HG03460 (cell line): ENCODE results near the gene MATCAP1.
A peak's percentile ranks its signal among the peaks of the same experiment; 100 is the strongest.

Experiments
- ATAC-seq: cut with Tn5 transposase; IDR thresholded peaks from one replicate; pipeline ENCODE4 v1.9.1; 2021; ENCODE audit not compliant: unreplicated experiment

The MATCAP1 gene

DNA sequence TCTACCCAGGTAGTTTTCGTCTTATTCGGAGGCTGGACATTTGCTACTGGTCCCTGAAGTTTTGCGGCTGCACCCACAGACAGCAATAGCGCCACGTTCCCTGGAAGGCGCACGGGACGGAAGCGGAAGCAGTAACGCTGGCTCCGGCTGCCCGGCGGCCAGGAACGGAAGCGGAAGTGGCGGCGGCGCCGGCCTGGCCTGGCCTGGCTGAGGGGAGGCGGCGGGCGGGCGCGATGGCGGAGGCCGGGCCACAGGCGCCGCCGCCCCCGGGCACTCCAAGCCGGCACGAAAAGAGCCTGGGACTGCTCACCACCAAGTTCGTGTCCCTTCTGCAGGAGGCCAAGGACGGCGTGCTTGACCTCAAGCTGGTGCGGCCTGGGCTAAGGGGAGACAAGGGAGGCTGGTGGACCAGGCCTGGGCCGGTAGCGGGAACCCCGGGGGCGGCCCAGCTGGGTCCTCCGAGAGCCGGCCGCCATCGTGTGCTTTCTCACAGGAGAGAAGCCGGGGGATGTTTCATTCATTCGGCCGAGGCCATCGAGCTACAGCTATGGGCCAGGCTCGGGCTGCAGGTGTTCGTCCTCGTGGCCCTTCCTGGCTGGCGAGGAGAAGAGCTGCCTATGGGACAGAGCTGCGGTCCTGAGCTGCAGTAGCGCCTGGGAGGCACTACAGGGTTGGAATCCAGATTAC, 8.4 kb upstream of the MATCAP1 start, which contains the start of gene E2F4:
Gene E2F4 (plus strand): TSS at position 161 of the 687 bp plus-strand sequence. CDS start 73 bp downstream, at position 234.
- ATAC-seq: peak; percentile 87

DNA sequence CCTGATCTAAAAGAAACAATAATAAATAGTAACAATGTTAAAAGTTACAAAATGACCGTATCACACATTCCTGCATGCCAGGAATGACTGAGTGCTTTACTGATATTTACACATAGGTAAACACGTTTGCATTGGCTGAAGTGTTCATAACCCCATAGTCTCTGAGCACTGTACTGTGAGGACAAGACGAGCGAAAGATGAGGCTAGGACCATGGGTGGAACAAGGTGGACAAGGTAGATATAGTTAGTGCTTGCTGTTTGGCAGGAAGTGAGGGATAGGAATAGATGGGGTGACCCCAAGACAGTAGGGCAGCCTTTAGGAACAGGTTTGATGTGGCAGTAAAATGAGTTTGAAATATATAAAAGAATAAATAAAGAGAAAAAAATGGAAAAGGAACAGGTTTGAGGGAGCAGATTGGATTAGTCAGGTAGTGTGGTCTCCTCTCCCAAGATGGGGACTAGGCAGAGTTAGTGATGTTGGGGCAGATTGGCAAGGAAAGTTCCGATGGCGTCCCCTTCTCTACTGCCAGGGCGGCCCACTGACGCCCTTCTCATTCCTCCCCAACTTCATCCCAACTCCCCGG, 7.7 kb upstream of the MATCAP1 start:
- ATAC-seq: no peak

DNA sequence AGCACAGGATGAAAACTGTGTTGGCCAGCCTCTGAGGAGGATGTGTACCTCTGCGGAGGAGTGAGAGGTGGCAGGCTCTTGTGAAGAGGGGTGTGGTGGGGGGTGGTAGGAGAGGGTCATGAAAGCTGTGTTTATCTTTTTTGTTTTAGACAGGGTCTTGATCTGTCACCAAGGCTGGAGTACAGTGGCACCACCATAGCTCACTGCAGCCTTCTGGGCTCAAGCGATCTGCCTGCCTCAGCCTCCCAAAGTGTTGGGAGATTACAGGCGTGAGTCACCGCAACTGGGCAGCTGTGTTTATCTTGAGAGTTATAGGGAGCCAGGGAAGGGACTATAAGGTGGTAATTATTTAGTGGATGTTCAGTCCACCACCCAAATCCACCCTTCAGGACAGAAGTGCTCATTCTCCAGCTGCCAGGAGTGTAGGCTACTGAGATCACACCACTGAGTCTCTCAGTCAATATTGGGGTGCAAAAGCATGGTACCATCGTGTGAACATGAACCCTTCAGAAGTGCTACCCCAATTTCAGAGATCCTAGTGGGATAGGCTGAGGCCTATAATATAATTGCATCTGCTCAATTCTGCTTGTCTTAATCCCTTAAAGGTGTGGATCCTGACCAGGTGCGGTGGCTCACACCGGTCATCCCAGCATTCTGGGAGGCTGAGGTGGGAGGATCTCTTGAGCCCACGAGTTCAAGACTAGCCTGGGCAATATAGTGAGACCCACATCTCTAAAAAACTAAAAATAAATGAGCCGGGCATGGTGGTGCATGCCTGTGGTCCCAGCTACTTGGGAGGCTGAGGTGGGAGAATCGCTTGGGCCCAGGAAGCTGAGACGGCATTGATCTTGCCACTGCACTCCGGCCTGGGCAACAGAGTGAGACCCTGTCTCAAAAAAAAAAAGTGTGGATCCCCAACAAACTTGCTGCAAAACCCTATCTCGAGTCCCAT, 7.0 kb upstream of the MATCAP1 start:
- no peak for ATAC-seq

DNA sequence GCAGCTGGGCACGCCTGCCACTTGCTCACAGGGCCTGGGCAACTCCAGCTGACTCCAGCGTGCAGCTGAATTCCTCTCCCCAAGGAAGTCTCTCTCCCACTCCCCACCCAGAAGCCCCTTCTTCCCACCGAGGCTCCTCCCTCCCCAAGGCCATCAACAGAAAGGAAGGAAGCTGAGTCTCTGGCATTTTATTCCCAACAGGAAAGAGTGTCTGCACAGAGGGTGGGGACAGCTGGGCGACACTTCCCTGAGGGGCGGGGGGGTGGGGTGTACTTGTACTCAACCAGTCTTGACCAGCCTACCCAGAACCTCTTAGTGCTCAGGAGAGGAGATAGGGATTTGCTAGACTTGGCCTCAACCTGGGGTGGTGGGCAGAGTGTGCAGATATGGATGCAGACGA, 6.3 kb upstream of the MATCAP1 start, which contains the start of gene EXOC3L1:
Gene EXOC3L1 (minus strand): TSS at position 96 of the 400 bp plus-strand sequence. CDS start 460 bp downstream, outside the sequence.
- no peak for ATAC-seq

DNA sequence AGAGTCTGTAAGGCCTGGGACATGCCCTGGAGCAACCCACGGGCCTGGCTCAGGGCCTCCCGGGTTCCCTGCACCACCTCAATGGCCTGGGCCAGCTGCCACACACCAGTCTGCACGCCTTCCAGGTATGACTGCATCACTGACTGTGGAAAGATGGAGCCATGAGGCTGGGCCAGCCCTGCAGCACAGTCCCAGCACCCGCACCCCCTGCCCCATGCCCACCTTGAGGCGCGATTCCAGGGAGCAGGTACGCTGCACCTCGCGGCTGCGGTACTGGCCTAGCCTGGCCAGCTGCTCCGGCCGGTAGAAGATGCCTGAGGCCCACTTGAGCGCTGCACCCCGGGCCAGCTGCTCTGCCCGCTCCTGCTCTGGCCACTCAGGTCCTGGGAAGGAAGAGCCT, 5.0 kb upstream of the MATCAP1 start:
- ATAC-seq: no peak

DNA sequence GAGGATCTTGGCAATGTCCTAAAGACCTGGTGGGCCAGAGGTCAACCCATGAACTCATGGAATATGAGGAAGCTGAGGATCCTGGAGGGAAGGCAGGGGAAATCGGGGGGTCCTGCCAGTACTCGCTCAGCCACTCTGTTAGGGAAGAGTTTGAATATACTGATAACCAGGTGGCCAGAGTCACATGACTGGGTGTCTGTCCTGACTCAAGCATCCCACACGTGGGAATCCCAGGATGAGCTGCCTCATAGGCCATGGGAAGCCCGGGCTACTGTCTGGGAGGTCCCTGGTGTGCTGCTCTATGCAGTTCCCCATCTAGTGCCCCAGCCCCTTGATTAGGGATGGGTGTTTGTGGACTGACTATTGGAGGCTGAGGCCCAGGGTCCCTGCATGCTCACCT, 4.6 kb upstream of the MATCAP1 start:
- ATAC-seq: no peak

DNA sequence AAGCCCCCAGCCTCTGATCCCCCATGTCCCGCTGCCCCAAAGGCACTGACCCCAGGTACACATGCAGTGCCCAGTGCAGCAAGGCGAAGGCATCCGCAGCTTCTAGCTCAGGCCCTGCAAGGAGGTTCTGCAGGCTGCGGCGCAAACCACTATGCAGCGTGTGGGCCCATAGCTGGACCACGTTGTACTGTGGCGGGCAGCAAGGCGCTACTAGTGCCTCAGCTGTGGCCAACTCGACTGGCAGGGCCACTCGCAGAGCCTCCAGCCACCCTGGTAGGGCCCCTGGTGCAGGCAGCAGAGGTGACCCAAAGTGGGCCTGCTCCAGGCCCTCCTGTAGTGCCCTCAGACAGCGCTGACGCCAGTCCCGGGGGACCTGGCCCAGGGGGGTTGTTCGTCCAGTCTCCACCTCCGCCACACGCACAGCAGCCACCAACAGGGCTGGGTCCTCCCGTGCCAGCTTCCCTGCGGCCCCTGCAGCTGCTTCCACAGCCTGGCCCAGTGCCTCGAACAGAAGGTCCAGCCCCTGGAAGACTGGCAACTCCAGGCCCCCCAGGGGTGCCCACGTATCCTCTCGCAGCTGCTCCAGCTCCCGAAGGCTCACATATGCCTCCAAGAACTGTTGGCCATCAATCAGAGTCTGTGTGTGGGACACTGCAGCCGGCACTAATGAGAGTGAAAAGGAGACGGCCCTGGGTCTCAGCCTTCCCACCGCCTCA, 3.6 kb upstream of the MATCAP1 start:
- no peak for ATAC-seq

DNA sequence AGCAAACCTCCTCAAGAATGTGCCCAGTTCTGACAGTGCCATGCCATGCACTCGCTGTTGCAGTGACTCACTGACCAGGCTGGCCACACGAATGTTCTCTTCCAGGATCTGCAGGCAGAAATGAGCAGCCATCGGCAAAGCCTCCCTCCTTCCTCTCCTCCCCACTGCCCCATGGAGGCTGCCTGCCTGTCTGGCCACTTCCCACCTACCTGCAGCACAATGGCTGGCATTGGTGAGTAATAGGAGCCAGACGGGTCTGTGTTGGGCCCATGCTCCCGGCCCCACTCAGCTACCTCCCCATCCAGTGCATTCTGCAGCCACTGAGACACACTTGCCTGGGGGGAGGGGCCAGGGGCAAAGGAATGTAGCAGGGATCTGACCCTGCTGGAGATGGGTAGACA, 2.8 kb upstream of the MATCAP1 start:
- no peak for ATAC-seq

DNA sequence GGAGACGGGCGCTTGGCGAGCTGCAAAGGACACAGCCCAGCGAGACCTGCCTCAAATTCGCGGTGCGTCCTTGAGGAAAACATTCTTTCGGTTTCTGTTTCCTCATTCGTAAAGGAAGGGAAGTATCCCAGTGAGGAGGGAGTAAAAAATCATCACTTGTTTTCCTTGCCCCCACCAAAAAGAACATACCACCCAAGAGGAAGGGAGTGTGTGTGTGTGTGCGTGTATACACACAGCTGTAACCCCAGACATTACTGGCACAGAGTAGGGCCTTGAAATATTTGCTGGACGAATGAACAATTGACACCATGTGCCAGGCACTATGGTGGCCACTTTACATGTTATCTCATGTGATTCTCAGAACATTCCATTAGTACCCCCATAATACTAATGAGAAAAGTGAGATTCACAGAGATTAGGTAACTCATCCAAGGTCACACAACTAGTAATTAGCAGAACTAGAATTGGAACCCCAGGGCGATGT, 1.9 kb upstream of the MATCAP1 start:
- ATAC-seq: no peak

DNA sequence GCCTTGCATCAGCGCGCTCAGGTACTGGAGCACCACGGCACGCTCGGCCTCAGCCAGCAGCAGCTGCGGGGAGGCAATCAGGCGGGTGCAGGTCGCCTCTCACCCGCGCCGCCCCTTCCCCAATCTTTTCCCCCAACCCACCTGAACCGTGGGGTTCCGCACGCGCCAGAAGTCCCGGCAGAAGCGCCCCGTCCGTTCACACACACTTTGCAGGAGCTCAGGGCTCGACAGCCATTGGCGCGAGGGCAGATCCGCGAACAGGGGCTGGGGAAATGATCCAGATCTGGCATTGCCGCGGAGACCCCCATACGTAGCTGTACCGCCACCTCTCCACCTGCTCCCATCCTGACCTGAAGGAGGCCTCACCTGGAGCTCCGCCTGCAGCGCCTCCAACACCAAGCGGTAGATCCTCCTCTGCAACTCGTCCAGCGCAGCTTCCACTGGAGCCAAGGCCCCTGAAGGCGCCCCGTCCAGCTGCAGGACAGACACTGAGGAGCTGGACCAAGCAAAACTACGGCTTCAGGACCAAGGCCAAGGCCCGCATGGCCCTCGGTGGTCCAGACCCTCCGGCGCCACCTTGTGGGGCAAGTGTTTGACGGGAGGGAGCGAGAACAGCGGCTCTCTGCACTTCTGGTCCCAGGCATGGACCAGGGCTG, 1.4 kb upstream of the MATCAP1 start:
- no peak for ATAC-seq

DNA sequence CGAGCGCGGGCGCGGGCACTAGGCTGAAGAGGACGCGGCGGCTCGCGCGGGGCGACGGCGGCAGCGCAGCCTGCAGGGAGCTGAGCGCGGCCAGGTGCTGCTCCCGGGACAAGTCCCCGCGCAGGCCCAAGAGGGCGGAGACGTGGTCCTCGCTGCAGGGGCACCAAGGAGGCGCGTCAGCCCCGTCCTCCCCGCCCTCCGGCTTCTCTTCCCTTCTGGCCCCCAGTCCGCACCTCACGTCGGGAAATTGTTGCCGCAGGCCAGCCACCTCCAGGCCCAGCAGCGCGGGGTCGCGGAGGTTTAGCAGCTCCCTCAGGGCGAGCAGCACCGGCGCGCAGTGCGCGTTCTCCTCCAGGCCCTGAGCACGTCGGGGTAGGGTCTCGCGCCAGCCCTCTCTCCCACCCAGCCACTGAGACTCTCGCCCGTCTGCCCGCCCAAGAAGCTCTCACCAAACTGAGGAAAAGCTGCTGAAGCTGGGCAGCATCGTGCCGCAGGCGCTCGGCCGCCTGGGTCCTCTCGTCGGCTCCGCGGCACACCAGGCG, 761 bp upstream of the MATCAP1 start:
- peak; percentile 3 for ATAC-seq

DNA sequence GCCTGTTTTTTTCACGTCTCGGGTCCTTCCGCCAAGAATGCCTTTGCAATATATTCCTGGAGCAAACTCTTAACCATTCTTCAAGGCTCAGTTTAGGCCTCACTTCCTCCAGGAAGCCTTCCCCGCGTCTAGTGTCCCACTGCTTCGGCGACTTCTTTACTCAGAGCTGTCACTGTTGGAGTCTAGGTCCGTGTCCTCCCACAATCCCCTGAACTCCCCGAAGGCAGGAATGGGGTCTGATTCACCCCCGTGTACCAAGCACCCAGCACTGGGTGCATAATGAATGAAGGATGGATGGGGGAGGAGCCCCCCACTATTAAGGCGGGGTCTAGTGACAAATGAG, 508 bp downstream of the MATCAP1 start:
- ATAC-seq: no peak

DNA sequence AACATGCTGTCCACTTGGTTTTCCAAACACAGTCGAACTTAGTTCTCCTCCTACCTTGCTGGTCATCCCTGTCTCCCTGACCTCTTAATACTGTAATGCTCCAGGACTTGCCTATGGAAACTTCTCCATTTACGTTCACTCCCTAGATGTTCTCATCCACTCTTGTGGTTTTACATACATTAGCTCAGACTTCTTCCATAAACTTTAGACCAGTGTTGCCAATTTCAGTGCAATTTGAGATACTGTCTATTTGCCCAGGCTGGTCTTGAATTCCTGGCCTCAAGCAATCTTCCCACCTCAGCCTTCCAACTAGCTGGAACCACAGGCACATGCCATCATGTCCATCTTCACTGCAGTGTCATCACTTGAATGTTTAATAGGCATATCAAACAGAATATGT, 1.5 kb downstream of the MATCAP1 start:
- ATAC-seq: no peak

DNA sequence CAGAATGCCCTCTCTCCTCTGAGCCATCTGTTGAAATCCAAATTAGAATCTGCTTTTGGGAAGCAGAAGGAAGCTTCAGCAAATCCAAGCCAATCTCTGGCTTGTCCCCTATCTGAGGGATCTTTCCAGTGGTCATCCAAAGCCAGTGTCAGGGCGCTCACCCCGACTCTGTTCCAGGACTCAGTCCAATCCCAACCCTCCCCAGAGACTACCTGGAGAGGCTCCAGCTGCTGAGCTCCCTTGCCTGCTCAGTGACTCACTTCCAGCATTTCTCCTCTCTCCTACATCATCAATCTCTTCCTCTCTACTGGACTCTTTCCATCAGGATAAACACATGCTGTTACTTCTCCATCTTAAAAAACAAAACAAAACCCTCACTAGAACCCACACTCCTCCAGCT, 2.4 kb downstream of the MATCAP1 start:
- ATAC-seq: no peak

DNA sequence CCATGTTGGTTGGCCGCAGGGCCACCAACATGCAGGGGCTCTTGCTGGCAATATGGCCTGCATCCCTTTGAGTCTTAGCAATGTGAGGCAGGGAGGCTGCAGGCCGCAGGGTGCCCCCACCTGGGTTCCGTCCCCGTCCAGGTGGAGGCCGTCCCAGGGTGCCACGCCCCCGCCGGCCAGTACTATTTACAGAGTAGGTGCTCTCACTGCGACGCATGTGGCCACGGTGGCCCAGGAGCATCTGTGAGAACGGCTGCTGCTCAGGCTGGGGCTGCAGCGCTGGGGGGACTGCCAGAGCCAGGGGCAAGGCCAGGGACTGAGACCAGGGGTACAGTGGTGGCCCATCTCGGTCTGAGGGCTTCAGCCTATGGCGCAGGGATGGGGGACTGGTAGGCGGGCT, 3.6 kb downstream of the MATCAP1 start:
- no peak for ATAC-seq

DNA sequence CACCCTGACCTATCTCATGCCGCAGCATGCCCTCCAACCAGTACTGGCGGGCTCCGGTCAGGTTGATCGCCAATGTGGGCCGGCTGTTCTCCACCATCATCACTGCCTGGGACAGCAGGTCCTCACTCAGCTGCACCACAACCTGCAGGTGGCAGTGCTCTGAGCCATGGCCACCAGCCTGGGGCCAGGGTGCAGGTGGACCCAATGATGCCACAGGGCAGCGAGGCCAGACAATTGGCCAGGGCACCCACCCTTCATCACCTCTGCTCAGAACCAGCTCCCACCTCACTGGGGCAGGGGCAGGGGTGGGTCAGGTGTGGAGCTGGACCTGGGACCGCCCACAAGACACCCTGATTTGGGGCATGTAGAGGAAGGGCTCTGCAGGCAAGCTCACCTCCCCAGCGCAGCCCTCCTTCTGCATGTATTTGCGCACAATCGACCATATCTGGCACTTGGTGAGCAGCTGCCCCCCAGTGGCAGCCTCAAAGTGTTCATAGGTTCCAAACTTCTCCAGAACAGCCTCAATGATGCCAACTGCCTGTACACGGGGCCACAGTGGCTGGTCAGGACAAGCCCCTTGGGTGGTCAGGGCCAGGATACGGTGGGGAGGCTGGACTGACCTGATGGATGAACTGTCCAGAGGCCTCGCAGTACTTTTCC, 4.2 kb downstream of the MATCAP1 start:
- ATAC-seq: no peak

DNA sequence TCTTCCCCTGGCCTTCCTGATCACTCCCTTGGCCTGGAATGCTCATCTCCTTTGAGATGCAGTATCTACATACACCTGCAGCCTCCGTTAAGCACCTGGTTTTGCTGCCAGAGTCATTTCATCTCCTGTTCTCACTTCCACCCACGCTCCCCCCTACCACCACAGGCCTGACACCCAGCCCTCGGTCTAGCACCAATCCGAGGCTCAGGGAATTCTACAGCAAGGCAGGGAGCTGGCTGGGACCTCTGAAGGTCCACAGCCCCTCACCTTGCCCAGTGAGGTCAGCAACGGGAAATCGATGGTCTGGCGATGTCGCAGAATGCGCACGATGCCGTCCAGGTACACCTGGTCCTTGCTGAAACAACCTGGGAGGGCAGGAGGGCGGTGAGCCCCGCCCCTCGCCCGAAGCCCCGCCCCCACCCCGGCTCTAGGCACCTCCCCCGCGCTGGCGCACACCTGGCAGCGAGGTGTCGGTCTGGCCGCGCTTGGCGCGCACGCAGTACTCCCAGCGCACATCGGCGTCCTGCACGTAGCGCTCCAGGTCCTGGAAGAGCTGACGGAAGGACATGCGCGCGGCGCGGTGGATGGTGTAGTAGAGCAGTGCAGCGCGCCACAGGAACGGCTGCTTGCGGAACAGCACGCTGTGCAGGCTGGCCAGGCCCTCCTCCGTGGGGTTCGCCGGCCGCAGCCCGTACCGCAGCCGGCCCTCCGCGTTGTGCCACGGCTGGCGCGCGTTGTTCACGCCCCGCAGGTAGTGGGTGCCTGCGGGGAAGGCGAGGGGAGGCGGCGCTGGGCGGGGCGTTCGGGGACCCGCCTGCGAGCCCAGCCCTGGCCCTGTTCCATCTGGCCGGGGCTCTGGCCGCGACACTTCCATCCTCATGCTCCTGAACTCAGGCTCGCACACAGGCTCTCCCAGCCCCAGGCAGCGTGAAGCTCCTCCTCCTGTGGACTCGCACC, 5.7 kb downstream of the MATCAP1 start:
- no peak for ATAC-seq

DNA sequence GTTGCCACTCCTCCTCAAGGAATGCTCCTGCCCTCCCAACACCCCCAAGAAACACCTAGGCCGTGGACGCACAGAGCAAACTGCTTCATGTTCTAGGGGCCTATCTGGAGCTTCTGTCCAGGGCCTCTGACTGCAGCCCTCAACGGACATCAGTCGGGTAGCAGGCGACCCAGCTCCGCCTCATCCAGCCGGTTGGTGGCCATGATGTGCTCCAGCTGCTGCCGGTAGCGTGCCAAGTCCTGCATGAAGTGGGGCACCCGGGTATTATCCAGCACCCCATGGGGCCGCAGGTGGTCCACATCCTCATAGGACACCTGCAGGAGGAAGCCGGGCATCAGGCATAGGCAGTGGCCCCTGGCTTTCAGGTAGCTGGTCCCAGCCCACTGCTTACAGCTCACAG, 7.1 kb downstream of the MATCAP1 start:
- no peak for ATAC-seq
